Panc1 (cell line): ENCODE measurements around the gene GLTP. TPM values are rescaled to one million over a fixed set of nuclear protein-coding genes. Genes with fewer than 3 reads are reported as not detected.

ENCODE experiments used
- ATAC-seq: fragments of 200-7000 bp; cut with Tn5 transposase; 2 replicates; pipeline ENCODE4 v1.9.1; 2020; ENCODE audit warnings: mild to moderate bottlenecking, moderate library complexity
- BruUV-seq: library from RNA; stranded (reverse); fragments of 400-500 nt; replicated peaks from 2 replicates; lab custom pipeline; 2021; lab: Mats Ljungman, UMichigan
- CTCF ChIA-PET: fragments of 300-600 bp; sonication (Branson Sonifier 250); formaldehyde crosslinking; loops from one replicate; lab custom pipeline; 2022; ENCODE audit warnings: antibody characterized with exemption; lab: Charles Lee
- POLR2A ChIA-PET: fragments of 300-600 bp; sonication (Branson Sonifier 250); formaldehyde crosslinking; loops from one replicate; lab custom pipeline; 2022; ENCODE audit warnings: antibody characterized with exemption; lab: Charles Lee
- DNase-seq: peaks from one replicate; pipeline ENCODE4 v3.0.0-alpha.2; 2010; ENCODE audit warnings: low read depth, low spot score
- H3K27ac ChIP-seq: 2 replicates; pipeline ENCODE4 v1.5.1; 2011; ENCODE audit warnings: mild to moderate bottlenecking, low read length, inconsistent platforms
- H3K27me3 ChIP-seq: fragments of 200-500 bp; sonication (Bioruptor generic); 2 replicates; pipeline ENCODE4 v1.6.0; 2014; ENCODE audit warnings: low read length, inconsistent platforms; ENCODE audit not compliant: control insufficient read depth, insufficient read depth
- H3K36me3 ChIP-seq: fragments of 200-500 bp; sonication (Bioruptor generic); 2 replicates; pipeline ENCODE4 v1.5.1; 2014; ENCODE audit warnings: inconsistent platforms, mild to moderate bottlenecking, low read length, moderate library complexity; ENCODE audit not compliant: control insufficient read depth, insufficient read depth
- H3K4me1 ChIP-seq: 2 replicates; pipeline ENCODE4 v1.5.1; 2011; ENCODE audit warnings: inconsistent platforms, mild to moderate bottlenecking, low read length, moderate library complexity; ENCODE audit not compliant: control insufficient read depth, insufficient read depth
- H3K4me3 ChIP-seq, 2 experiments: 2 replicates each; pipeline ENCODE4 v1.5.1; 2011 to 2012; ENCODE audit warnings: low read depth in 2 of 2, low read length in 2 of 2, mild to moderate bottlenecking in 2 of 2, inconsistent platforms in 1 of 2, moderate library complexity in 1 of 2
- H3K9me3 ChIP-seq: fragments of 200-500 bp; sonication (Bioruptor generic); 2 replicates; pipeline ENCODE4 v1.5.1; 2014; ENCODE audit warnings: low read depth, mild to moderate bottlenecking, inconsistent platforms, low read length, moderate library complexity; ENCODE audit not compliant: control insufficient read depth, insufficient read depth
- POLR2AphosphoS5 ChIP-seq: IDR thresholded peaks from 2 replicates; pipeline ENCODE4 v1.6.1; 2012; ENCODE audit warnings: mild to moderate bottlenecking, low read depth, low read length, moderate library complexity
- REST ChIP-seq, 2 experiments: IDR thresholded peaks; 2 replicates each; pipeline ENCODE4 v1.6.1; 2011 to 2012; ENCODE audit warnings: low read depth in 2 of 2, control low read depth in 1 of 2, low read length in 1 of 2, mild to moderate bottlenecking in 1 of 2, moderate library complexity in 1 of 2; ENCODE audit not compliant: insufficient read depth in 1 of 2
- SIN3A ChIP-seq: IDR thresholded peaks from 2 replicates; pipeline ENCODE4 v1.6.1; 2012; ENCODE audit warnings: low read depth, mild to moderate bottlenecking, low read length, moderate library complexity, borderline replicate concordance; ENCODE audit not compliant: insufficient read depth
- TCF7L2 ChIP-seq: IDR thresholded peaks from 2 replicates; pipeline ENCODE4 v1.6.1; 2011; ENCODE audit warnings: mild to moderate bottlenecking, low read depth, low read length, inconsistent platforms
- in situ Hi-C: cut with HindIII; loops from 2 replicates; pipeline ENCODE4 v1.10.0; 2016; ENCODE audit warnings: low sequenced_read_pairs, low pct_unique_long_range_greater_than_20kb
- intact Hi-C: fragments of 100-400 bp; cut with micrococcal nuclease; formaldehyde crosslinking; loops from one replicate; pipeline ENCODE4 v1.10.0; 2022; ENCODE audit not compliant: unreplicated experiment
- total RNA-seq: library from RNA; stranded (reverse); gene quantifications from one replicate; pipeline ENCODE4 v1.2.1, GENCODE V29; 2021; ENCODE audit not compliant: unreplicated experiment
- TF ChIP-seq, protein P1 (sequence below): fragments of 450-650 bp; IDR thresholded peaks from 2 replicates; pipeline ENCODE4 v1.5.1; 2017; ENCODE audit warnings: mild to moderate bottlenecking

The GLTP gene
- total RNA-seq, 1 experiment from 2014 or later: 24.8 TPM

GRCh38 chr12:109807954-109808643 lies 72.2 kb downstream of the GLTP start:
- H3K4me1 ChIP-seq: no peaks in the 10 kb centered on the region
- H3K27ac ChIP-seq: no peak overlapping the region
- POLR2A ChIA-PET: no interaction called here
- intact Hi-C loops (no loop called here), in situ Hi-C loops (no loop called here)
- no peaks in the 10 kb centered on the region for H3K27me3 ChIP-seq
- DNase-seq: no peak
- H3K9me3 ChIP-seq: no peaks in the 10 kb centered on the region
- no peaks in the 10 kb centered on the region for H3K36me3 ChIP-seq
- CTCF ChIA-PET: interaction anchor here (0.5 kb wide), 1 partner anchor 36 kb away, joined by 3 read pairs; no protein-coding TSS in a partner anchor
- H3K4me3 ChIP-seq: no peak overlapping the region
- TF ChIP-seq REST (IDR thresholded peaks at IDR 0.05; ENCODE audit: insufficient read depth in 1 of 2, low read depth in 2 of 2, low read length in 1 of 2): no peak
- TF ChIP-seq SIN3A: no peak
- TF ChIP-seq, protein P1, sequence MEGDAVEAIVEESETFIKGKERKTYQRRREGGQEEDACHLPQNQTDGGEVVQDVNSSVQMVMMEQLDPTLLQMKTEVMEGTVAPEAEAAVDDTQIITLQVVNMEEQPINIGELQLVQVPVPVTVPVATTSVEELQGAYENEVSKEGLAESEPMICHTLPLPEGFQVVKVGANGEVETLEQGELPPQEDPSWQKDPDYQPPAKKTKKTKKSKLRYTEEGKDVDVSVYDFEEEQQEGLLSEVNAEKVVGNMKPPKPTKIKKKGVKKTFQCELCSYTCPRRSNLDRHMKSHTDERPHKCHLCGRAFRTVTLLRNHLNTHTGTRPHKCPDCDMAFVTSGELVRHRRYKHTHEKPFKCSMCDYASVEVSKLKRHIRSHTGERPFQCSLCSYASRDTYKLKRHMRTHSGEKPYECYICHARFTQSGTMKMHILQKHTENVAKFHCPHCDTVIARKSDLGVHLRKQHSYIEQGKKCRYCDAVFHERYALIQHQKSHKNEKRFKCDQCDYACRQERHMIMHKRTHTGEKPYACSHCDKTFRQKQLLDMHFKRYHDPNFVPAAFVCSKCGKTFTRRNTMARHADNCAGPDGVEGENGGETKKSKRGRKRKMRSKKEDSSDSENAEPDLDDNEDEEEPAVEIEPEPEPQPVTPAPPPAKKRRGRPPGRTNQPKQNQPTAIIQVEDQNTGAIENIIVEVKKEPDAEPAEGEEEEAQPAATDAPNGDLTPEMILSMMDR: no peak
- no peak for TF ChIP-seq TCF7L2
- TF ChIP-seq POLR2AphosphoS5: no peak
- BruUV-seq: no TSS peak
- no peak for ATAC-seq

GRCh38 chr12:109804820-109805761 lies 75.2 kb downstream of the GLTP start:
- intact Hi-C loops: loop anchor here (1.0 kb wide), 1 partner anchor 40 kb away; no protein-coding TSS in a partner anchor
- Histone ChIP-seq H3K4me1 (no peaks in the 10 kb centered on the region), H3K4me3 (no peak overlapping the region), H3K9me3 (no peaks in the 10 kb centered on the region), H3K36me3 (no peaks in the 10 kb centered on the region), H3K27me3 (no peaks in the 10 kb centered on the region), H3K27ac (no peak overlapping the region)
- DNase-seq (peak; percentile 47), ATAC-seq (peak; percentile 90)
- BruUV-seq: no TSS peak
- no peak for TF ChIP-seq SIN3A
- TF ChIP-seq, protein P1: peak; percentile 96
- POLR2A ChIA-PET: no interaction called here
- CTCF ChIA-PET: interaction anchor here (0.6 to 1.2 kb wide), 4 partner anchors 40 to 105 kb away, joined by 3 to 17 read pairs (median 4); no protein-coding TSS in a partner anchor
- in situ Hi-C loops: no loop called here
